ENCODE results near the gene CAAP1.
"Not testable (repeated sequence)": the region's sequence is repeated elsewhere in the genome, so short reads cannot be mapped to it uniquely, and the experiment has no call there.

CAAP1 gene

GRCh38 chr9:26904671-26905070 is 12.1 kb upstream of the CAAP1 start:
- Histone ChIP-seq H3K9me3 (ENCODE audit: control insufficient read depth, low read length) (no peaks in the 10 kb centered on the region), H3K36me3 (ENCODE audit: control insufficient read depth, insufficient read depth, low read length) (peaks cover 11% of the 10 kb centered on the region), H3K27me3 (ENCODE audit: control insufficient read depth, insufficient read depth, low read length, poor library complexity, severe bottlenecking) (no peaks in the 10 kb centered on the region), H3K27ac (ENCODE audit: insufficient read depth, low read depth, low read length, poor library complexity, severe bottlenecking) (no peak overlapping the region), H3K4me3 (ENCODE audit: insufficient read depth, low read depth, low read length) (no peak overlapping the region), H3K4me1 (ENCODE audit: control insufficient read depth, insufficient read depth, low read length) (no peaks in the 10 kb centered on the region)
- WGBS, 2 experiments: 90 to 100% methylated on average over 1 of the region's 1 CpG

- H3K9me3 ChIP-seq (ENCODE audit: control insufficient read depth, low read length): no peaks in the 10 kb centered on the region
- no peak overlapping the region for H3K27ac ChIP-seq (ENCODE audit: insufficient read depth, low read depth, low read length, poor library complexity, severe bottlenecking)
- H3K4me1 ChIP-seq (ENCODE audit: control insufficient read depth, insufficient read depth, low read length): no peaks in the 10 kb centered on the region
- no peaks in the 10 kb centered on the region for H3K27me3 ChIP-seq (ENCODE audit: control insufficient read depth, insufficient read depth, low read length, poor library complexity, severe bottlenecking)
- H3K4me3 ChIP-seq (ENCODE audit: insufficient read depth, low read depth, low read length): no peak overlapping the region
- H3K36me3 ChIP-seq (ENCODE audit: control insufficient read depth, insufficient read depth, low read length): peaks cover 11% of the 10 kb centered on the region
- 95 to 97% methylated on average over 3 of the region's 3 CpGs for WGBS, 2 experiments
These were observed 11.5 kb upstream of the CAAP1 start for GRCh38 chr9:26904070-26904469.

- WGBS, 2 experiments: 28 to 31% methylated on average over 6 to 7 of the region's 7 CpGs
- H3K36me3 ChIP-seq (ENCODE audit: control insufficient read depth, insufficient read depth, low read length): no peaks in the 10 kb centered on the region
- peak overlapping the region; percentile 99 for H3K4me3 ChIP-seq (ENCODE audit: insufficient read depth, low read depth, low read length)
- H3K27ac ChIP-seq (ENCODE audit: insufficient read depth, low read depth, low read length, poor library complexity, severe bottlenecking): peak overlapping the region; percentile 99
- H3K27me3 ChIP-seq (ENCODE audit: control insufficient read depth, insufficient read depth, low read length, poor library complexity, severe bottlenecking): no peaks in the 10 kb centered on the region
- H3K4me1 ChIP-seq (ENCODE audit: control insufficient read depth, insufficient read depth, low read length): no peaks in the 10 kb centered on the region
- H3K9me3 ChIP-seq (ENCODE audit: control insufficient read depth, low read length): no peaks in the 10 kb centered on the region
These were observed 551 bp upstream of the CAAP1 start for GRCh38 chr9:26893030-26893676.

GRCh38 chr9:26891726-26892125 is 876 bp downstream of the CAAP1 start:
- Histone ChIP-seq H3K27ac (ENCODE audit: insufficient read depth, low read depth, low read length, poor library complexity, severe bottlenecking) (peak overlapping the region; percentile 99), H3K36me3 (ENCODE audit: control insufficient read depth, insufficient read depth, low read length) (no peaks in the 10 kb centered on the region), H3K9me3 (ENCODE audit: control insufficient read depth, low read length) (no peaks in the 10 kb centered on the region), H3K27me3 (ENCODE audit: control insufficient read depth, insufficient read depth, low read length, poor library complexity, severe bottlenecking) (no peaks in the 10 kb centered on the region), H3K4me3 (ENCODE audit: insufficient read depth, low read depth, low read length) (peak overlapping the region; percentile 99), H3K4me1 (ENCODE audit: control insufficient read depth, insufficient read depth, low read length) (no peaks in the 10 kb centered on the region)
- 1 to 3% methylated on average over 14 of the region's 14 CpGs for WGBS, 2 experiments

- peaks cover 7% of the 10 kb centered on the region for H3K36me3 ChIP-seq (ENCODE audit: control insufficient read depth, insufficient read depth, low read length)
- WGBS, 2 experiments: 88 to 91% methylated on average over 1 of the region's 1 CpG
- H3K4me1 ChIP-seq (ENCODE audit: control insufficient read depth, insufficient read depth, low read length): no peaks in the 10 kb centered on the region
These were observed 4.3 kb downstream of the CAAP1 start for GRCh38 chr9:26888271-26888670.

GRCh38 chr9:26882154-26882553 is 10.4 kb downstream of the CAAP1 start:
- Histone ChIP-seq H3K36me3 (ENCODE audit: control insufficient read depth, insufficient read depth, low read length) (peaks cover 26% of the 10 kb centered on the region), H3K4me1 (ENCODE audit: control insufficient read depth, insufficient read depth, low read length) (no peaks in the 10 kb centered on the region), H3K9me3 (ENCODE audit: control insufficient read depth, low read length) (no peaks in the 10 kb centered on the region), H3K27ac (ENCODE audit: insufficient read depth, low read depth, low read length, poor library complexity, severe bottlenecking) (no peak overlapping the region), H3K27me3 (ENCODE audit: control insufficient read depth, insufficient read depth, low read length, poor library complexity, severe bottlenecking) (no peaks in the 10 kb centered on the region), H3K4me3 (ENCODE audit: insufficient read depth, low read depth, low read length) (no peak overlapping the region)
- 92 to 97% methylated on average over 3 of the region's 3 CpGs for WGBS, 2 experiments

More at GRCh38 chr9:26888271-26888670, 4.3 kb downstream of the CAAP1 start:
- H3K27me3 ChIP-seq (ENCODE audit: control insufficient read depth, insufficient read depth, low read length, poor library complexity, severe bottlenecking): no peaks in the 10 kb centered on the region
- H3K4me3 ChIP-seq (ENCODE audit: insufficient read depth, low read depth, low read length): no peak overlapping the region
- no peak overlapping the region for H3K27ac ChIP-seq (ENCODE audit: insufficient read depth, low read depth, low read length, poor library complexity, severe bottlenecking)
- H3K9me3 ChIP-seq (ENCODE audit: control insufficient read depth, low read length): no peaks in the 10 kb centered on the region

- WGBS, 2 experiments: 96 to 98% methylated on average over 4 of the region's 4 CpGs
These were observed 12.3 kb downstream of the CAAP1 start for GRCh38 chr9:26880262-26880661.

GRCh38 chr9:26875155-26875554 is 17.4 kb downstream of the CAAP1 start:
- H3K9me3 ChIP-seq (ENCODE audit: control insufficient read depth, low read length); H3K27me3 ChIP-seq (ENCODE audit: control insufficient read depth, insufficient read depth, low read length, poor library complexity, severe bottlenecking); H3K4me1 ChIP-seq (ENCODE audit: control insufficient read depth, insufficient read depth, low read length); H3K4me3 ChIP-seq (ENCODE audit: insufficient read depth, low read depth, low read length); H3K27ac ChIP-seq (ENCODE audit: insufficient read depth, low read depth, low read length, poor library complexity, severe bottlenecking); H3K36me3 ChIP-seq (ENCODE audit: control insufficient read depth, insufficient read depth, low read length): not testable (repeated sequence)
- 72 to 90% methylated on average over 3 of the region's 3 CpGs for WGBS, 2 experiments

More at GRCh38 chr9:26880262-26880661, 12.3 kb downstream of the CAAP1 start:
- Histone ChIP-seq H3K27me3 (ENCODE audit: control insufficient read depth, insufficient read depth, low read length, poor library complexity, severe bottlenecking) (no peaks in the 10 kb centered on the region), H3K9me3 (ENCODE audit: control insufficient read depth, low read length) (no peaks in the 10 kb centered on the region), H3K27ac (ENCODE audit: insufficient read depth, low read depth, low read length, poor library complexity, severe bottlenecking) (no peak overlapping the region), H3K4me3 (ENCODE audit: insufficient read depth, low read depth, low read length) (no peak overlapping the region), H3K4me1 (ENCODE audit: control insufficient read depth, insufficient read depth, low read length) (no peaks in the 10 kb centered on the region), H3K36me3 (ENCODE audit: control insufficient read depth, insufficient read depth, low read length) (peaks cover 26% of the 10 kb centered on the region)

GRCh38 chr9:26870292-26870691 is 22.3 kb downstream of the CAAP1 start:
- WGBS, 2 experiments: 91 to 98% methylated on average over 5 to 6 of the region's 8 CpGs
- Histone ChIP-seq H3K27ac (ENCODE audit: insufficient read depth, low read depth, low read length, poor library complexity, severe bottlenecking) (no peak overlapping the region), H3K4me3 (ENCODE audit: insufficient read depth, low read depth, low read length) (no peak overlapping the region)

GRCh38 chr9:26863074-26863473 is 29.5 kb downstream of the CAAP1 start:
- no peaks in the 10 kb centered on the region for H3K9me3 ChIP-seq (ENCODE audit: control insufficient read depth, low read length)
- 86% methylated on average over 1 of the region's 1 CpG; no CpG with 5 or more reads in 1 of the 2 experiments for WGBS, 2 experiments

More at GRCh38 chr9:26870292-26870691, 22.3 kb downstream of the CAAP1 start:
- Histone ChIP-seq H3K36me3 (ENCODE audit: control insufficient read depth, insufficient read depth, low read length) (no peaks in the 10 kb centered on the region), H3K4me1 (ENCODE audit: control insufficient read depth, insufficient read depth, low read length) (no peaks in the 10 kb centered on the region), H3K27me3 (ENCODE audit: control insufficient read depth, insufficient read depth, low read length, poor library complexity, severe bottlenecking) (no peaks in the 10 kb centered on the region), H3K9me3 (ENCODE audit: control insufficient read depth, low read length) (no peaks in the 10 kb centered on the region)

More at GRCh38 chr9:26863074-26863473, 29.5 kb downstream of the CAAP1 start:
- Histone ChIP-seq H3K27me3 (ENCODE audit: control insufficient read depth, insufficient read depth, low read length, poor library complexity, severe bottlenecking) (no peaks in the 10 kb centered on the region), H3K4me1 (ENCODE audit: control insufficient read depth, insufficient read depth, low read length) (no peaks in the 10 kb centered on the region), H3K27ac (ENCODE audit: insufficient read depth, low read depth, low read length, poor library complexity, severe bottlenecking) (no peak overlapping the region), H3K36me3 (ENCODE audit: control insufficient read depth, insufficient read depth, low read length) (peaks cover 5% of the 10 kb centered on the region), H3K4me3 (ENCODE audit: insufficient read depth, low read depth, low read length) (no peak overlapping the region)

Measured in ectodermal cell (in vitro differentiated cells).